Muscle of leg (tissue), 11 donors: ENCODE measurements around the gene KIR2DL3. TPM values are rescaled to one million over a fixed set of nuclear protein-coding genes. Genes with fewer than 3 reads are reported as not detected.

Source experiments
- DNase-seq: peaks from one replicate; pipeline ENCODE4 v3.0.0; 2013
- H3K27ac ChIP-seq: one replicate; pipeline ENCODE4 v1.5.1; 2013; ENCODE audit warnings: mild to moderate bottlenecking, low read length, control low read depth
- H3K27me3 ChIP-seq: one replicate; pipeline ENCODE4 v1.6.1; 2013; ENCODE audit warnings: low read length; ENCODE audit not compliant: control insufficient read depth, insufficient read depth
- H3K36me3 ChIP-seq: one replicate; pipeline ENCODE4 v1.6.1; 2013; ENCODE audit warnings: low read length; ENCODE audit not compliant: control insufficient read depth, insufficient read depth
- H3K4me1 ChIP-seq: one replicate; pipeline ENCODE4 v1.6.1; 2013; ENCODE audit warnings: low read length; ENCODE audit not compliant: control insufficient read depth, insufficient read depth
- H3K4me3 ChIP-seq: one replicate; pipeline ENCODE4 v1.5.1; 2013; ENCODE audit warnings: low read length, control low read depth
- H3K9me3 ChIP-seq: replicated peaks from 2 replicates; pipeline ENCODE4 v1.6.1; 2013; ENCODE audit warnings: low read depth, low read length; ENCODE audit not compliant: control insufficient read depth
- WGBS: methylation state at CpG from one replicate; pipeline ENCODE4 v1.1.5; 2013; ENCODE audit warnings: missing lambda C conversion rate; ENCODE audit not compliant: insufficient coverage; 5-methylcytosine and 5-hydroxymethylcytosine counted together
- polyA plus RNA-seq, 8 donors: library from polyadenylated mRNA; unstranded; fragments of 120-200 nt; gene quantifications; one replicate each; pipeline versions ENCODE4 v1.2.1 to v1.2.3, GENCODE V29; 2013; ENCODE audit warnings: inconsistent platforms in 1 of 8, low replicate concordance in 1 of 8; ENCODE audit not compliant: insufficient read length in 8 of 8, insufficient read depth in 1 of 8
- total RNA-seq: library from RNA; stranded (reverse); fragments of 120-200 nt; gene quantifications from one replicate; pipeline ENCODE4 v1.2.4, GENCODE V29; 2013

KIR2DL3 gene
- total and polyA plus RNA-seq, 9 donors: not detected

GRCh38 chr19:54790711-54791110, 52.4 kb downstream of the KIR2DL3 start:
- H3K4me3 ChIP-seq: no peak overlapping the region
- H3K27me3 ChIP-seq: no peaks in the 10 kb centered on the region
- no peaks in the 10 kb centered on the region for H3K4me1 ChIP-seq
- no peak overlapping the region for H3K27ac ChIP-seq
- peaks cover 6% of the 10 kb centered on the region for H3K9me3 ChIP-seq
- no peak for DNase-seq
- H3K36me3 ChIP-seq: no peaks in the 10 kb centered on the region
- 66% methylated on average over 2 of the region's 5 CpGs for WGBS

GRCh38 chr19:54791476-54791875, 53.2 kb downstream of the KIR2DL3 start:
- H3K4me1 ChIP-seq: no peaks in the 10 kb centered on the region
- WGBS: 96% methylated on average over 5 of the region's 6 CpGs
- no peaks in the 10 kb centered on the region for H3K9me3 ChIP-seq
- no peaks in the 10 kb centered on the region for H3K36me3 ChIP-seq
- DNase-seq: no peak
- H3K4me3 ChIP-seq: no peak overlapping the region
- no peak overlapping the region for H3K27ac ChIP-seq
- H3K27me3 ChIP-seq: no peaks in the 10 kb centered on the region

- no peak overlapping the region for H3K4me3 ChIP-seq
- H3K9me3 ChIP-seq: peaks cover 3% of the 10 kb centered on the region
- peak; percentile 35 for DNase-seq
- H3K27me3 ChIP-seq: no peaks in the 10 kb centered on the region
- 40% methylated on average over 1 of the region's 8 CpGs for WGBS
- H3K27ac ChIP-seq: no peak overlapping the region
- no peaks in the 10 kb centered on the region for H3K36me3 ChIP-seq
- H3K4me1 ChIP-seq: no peaks in the 10 kb centered on the region
Measured at GRCh38 chr19:54792814-54793213, 54.5 kb downstream of the KIR2DL3 start.

- no peak overlapping the region for H3K27ac ChIP-seq
Measured at GRCh38 chr19:54795758-54796157, 57.4 kb downstream of the KIR2DL3 start.

More at GRCh38 chr19:54795758-54796157, 57.4 kb downstream of the KIR2DL3 start:
- no peaks in the 10 kb centered on the region for H3K4me1 ChIP-seq
- no peak overlapping the region for H3K4me3 ChIP-seq
- H3K27me3 ChIP-seq: no peaks in the 10 kb centered on the region
- H3K9me3 ChIP-seq: peaks cover 3% of the 10 kb centered on the region
- no CpG with 5 or more reads among the region's 1 CpG for WGBS
- peak; percentile 13 for DNase-seq
- no peaks in the 10 kb centered on the region for H3K36me3 ChIP-seq

Other genes starting within 250 kb of the KIR2DL3 start
- not detected for gene LAIR2, start 235.7 kb upstream of the KIR2DL3 start, total RNA-seq
- gene LAIR2, start 235.7 kb upstream of the KIR2DL3 start, polyA plus RNA-seq: under 1 TPM in 2 of 8 donors, not detected in 6; 0.29 to 0.41 TPM
- 0.53 TPM for gene LILRA2, start 164.7 kb upstream of the KIR2DL3 start, total RNA-seq
- 1 to 10 TPM in 4 of 8 donors, under 1 TPM in 4; 0.51 to 1.6 (median 1.0) TPM for gene LILRA2, start 164.7 kb upstream of the KIR2DL3 start, polyA plus RNA-seq
- gene LILRA1, start 144.9 kb upstream of the KIR2DL3 start, total RNA-seq: 0.31 TPM
- gene LILRA1, start 144.9 kb upstream of the KIR2DL3 start, polyA plus RNA-seq: under 1 TPM; 0.30 to 0.73 (median 0.42) TPM
- 0.53 TPM for gene LILRB1, start 108.0 kb upstream of the KIR2DL3 start, total RNA-seq
- gene LILRB1, start 108.0 kb upstream of the KIR2DL3 start, polyA plus RNA-seq: 1 to 10 TPM in 7 of 8 donors, under 1 TPM in 1; 0.98 to 2.1 (median 1.2) TPM
- gene LILRB4, start 75.5 kb upstream of the KIR2DL3 start, total RNA-seq: 0.71 TPM
- 1 to 10 TPM in 6 of 8 donors, under 1 TPM in 2; 0.93 to 2.1 (median 1.2) TPM for gene LILRB4, start 75.5 kb upstream of the KIR2DL3 start, polyA plus RNA-seq
- gene KIR3DL3, start 14.1 kb upstream of the KIR2DL3 start, total RNA-seq: not detected
- not detected for gene KIR3DL3, start 14.1 kb upstream of the KIR2DL3 start, polyA plus RNA-seq
- not detected for gene KIR2DL1, start 31.3 kb downstream of the KIR2DL3 start, total RNA-seq
- gene KIR2DL1, start 31.3 kb downstream of the KIR2DL3 start, polyA plus RNA-seq: under 1 TPM in 1 of 8 donors, not detected in 7; 0.12 TPM
- gene KIR2DL4, start 65.1 kb downstream of the KIR2DL3 start, total RNA-seq: 0.04 TPM
- not detected for gene KIR2DL4, start 65.1 kb downstream of the KIR2DL3 start, polyA plus RNA-seq
- not detected for gene KIR3DL1, start 78.0 kb downstream of the KIR2DL3 start, total RNA-seq
- under 1 TPM in 1 of 8 donors, not detected in 7; 0.12 TPM for gene KIR3DL1, start 78.0 kb downstream of the KIR2DL3 start, polyA plus RNA-seq
- gene KIR2DS4, start 94.2 kb downstream of the KIR2DL3 start, total RNA-seq: not detected
- under 1 TPM in 2 of 8 donors, not detected in 6; 0.07 to 0.13 TPM for gene KIR2DS4, start 94.2 kb downstream of the KIR2DL3 start, polyA plus RNA-seq
- gene KIR3DL2, start 111.9 kb downstream of the KIR2DL3 start, total RNA-seq: not detected
- gene KIR3DL2, start 111.9 kb downstream of the KIR2DL3 start, polyA plus RNA-seq: not detected
- gene FCAR, start 135.7 kb downstream of the KIR2DL3 start, total RNA-seq: not detected
- gene FCAR, start 135.7 kb downstream of the KIR2DL3 start, polyA plus RNA-seq: under 1 TPM in 7 of 8 donors, not detected in 1; 0.12 to 0.56 (median 0.44) TPM
- gene NCR1, start 167.6 kb downstream of the KIR2DL3 start, total RNA-seq: not detected
- gene NCR1, start 167.6 kb downstream of the KIR2DL3 start, polyA plus RNA-seq: under 1 TPM in 7 of 8 donors, not detected in 1; 0.08 to 0.44 (median 0.14) TPM
- not detected for gene NLRP7, start 209.0 kb downstream of the KIR2DL3 start, total RNA-seq
- gene NLRP7, start 209.0 kb downstream of the KIR2DL3 start, polyA plus RNA-seq: under 1 TPM in 2 of 8 donors, not detected in 6; 0.08 to 0.09 TPM
- 1.3 TPM for gene NLRP2, start 227.9 kb downstream of the KIR2DL3 start, total RNA-seq
- gene NLRP2, start 227.9 kb downstream of the KIR2DL3 start, polyA plus RNA-seq: 1 to 10 TPM in 4 of 8 donors, under 1 TPM in 4; 0.31 to 3.5 (median 0.96) TPM